Panc1 (cell line): ENCODE results near the gene CSTPP1. TPM values are rescaled to one million over a fixed set of nuclear protein-coding genes. Genes with fewer than 3 reads are reported as not detected.

ENCODE experiments used
- ATAC-seq: fragments of 200-7000 bp; cut with Tn5 transposase; 2 replicates; pipeline ENCODE4 v1.9.1; 2020; ENCODE audit warnings: mild to moderate bottlenecking, moderate library complexity
- BruUV-seq: library from RNA; stranded (reverse); fragments of 400-500 nt; replicated peaks from 2 replicates; lab custom pipeline; 2021; lab: Mats Ljungman, UMichigan
- CTCF ChIA-PET: fragments of 300-600 bp; sonication (Branson Sonifier 250); formaldehyde crosslinking; loops from one replicate; lab custom pipeline; 2022; ENCODE audit warnings: antibody characterized with exemption; lab: Charles Lee
- POLR2A ChIA-PET: fragments of 300-600 bp; sonication (Branson Sonifier 250); formaldehyde crosslinking; loops from one replicate; lab custom pipeline; 2022; ENCODE audit warnings: antibody characterized with exemption; lab: Charles Lee
- DNase-seq: peaks from one replicate; pipeline ENCODE4 v3.0.0-alpha.2; 2010; ENCODE audit warnings: low read depth, low spot score
- H3K27ac ChIP-seq: 2 replicates; pipeline ENCODE4 v1.5.1; 2011; ENCODE audit warnings: mild to moderate bottlenecking, low read length, inconsistent platforms
- H3K27me3 ChIP-seq: fragments of 200-500 bp; sonication (Bioruptor generic); 2 replicates; pipeline ENCODE4 v1.6.0; 2014; ENCODE audit warnings: low read length, inconsistent platforms; ENCODE audit not compliant: control insufficient read depth, insufficient read depth
- H3K36me3 ChIP-seq: fragments of 200-500 bp; sonication (Bioruptor generic); 2 replicates; pipeline ENCODE4 v1.5.1; 2014; ENCODE audit warnings: inconsistent platforms, mild to moderate bottlenecking, low read length, moderate library complexity; ENCODE audit not compliant: control insufficient read depth, insufficient read depth
- H3K4me1 ChIP-seq: 2 replicates; pipeline ENCODE4 v1.5.1; 2011; ENCODE audit warnings: inconsistent platforms, mild to moderate bottlenecking, low read length, moderate library complexity; ENCODE audit not compliant: control insufficient read depth, insufficient read depth
- H3K4me3 ChIP-seq, 2 experiments: 2 replicates each; pipeline ENCODE4 v1.5.1; 2011 to 2012; ENCODE audit warnings: low read depth in 2 of 2, low read length in 2 of 2, mild to moderate bottlenecking in 2 of 2, inconsistent platforms in 1 of 2, moderate library complexity in 1 of 2
- H3K9me3 ChIP-seq: fragments of 200-500 bp; sonication (Bioruptor generic); 2 replicates; pipeline ENCODE4 v1.5.1; 2014; ENCODE audit warnings: low read depth, mild to moderate bottlenecking, inconsistent platforms, low read length, moderate library complexity; ENCODE audit not compliant: control insufficient read depth, insufficient read depth
- POLR2AphosphoS5 ChIP-seq: IDR thresholded peaks from 2 replicates; pipeline ENCODE4 v1.6.1; 2012; ENCODE audit warnings: mild to moderate bottlenecking, low read depth, low read length, moderate library complexity
- SIN3A ChIP-seq: IDR thresholded peaks from 2 replicates; pipeline ENCODE4 v1.6.1; 2012; ENCODE audit warnings: low read depth, mild to moderate bottlenecking, low read length, moderate library complexity, borderline replicate concordance; ENCODE audit not compliant: insufficient read depth
- TCF7L2 ChIP-seq: IDR thresholded peaks from 2 replicates; pipeline ENCODE4 v1.6.1; 2011; ENCODE audit warnings: mild to moderate bottlenecking, low read depth, low read length, inconsistent platforms
- in situ Hi-C: cut with HindIII; loops from 2 replicates; pipeline ENCODE4 v1.10.0; 2016; ENCODE audit warnings: low sequenced_read_pairs, low pct_unique_long_range_greater_than_20kb
- intact Hi-C: fragments of 100-400 bp; cut with micrococcal nuclease; formaldehyde crosslinking; loops from one replicate; pipeline ENCODE4 v1.10.0; 2022; ENCODE audit not compliant: unreplicated experiment
- total RNA-seq: library from RNA; stranded (reverse); gene quantifications from one replicate; pipeline ENCODE4 v1.2.1, GENCODE V29; 2021; ENCODE audit not compliant: unreplicated experiment
- TF ChIP-seq, protein P1 (sequence below), 2 experiments: IDR thresholded peaks; 2 replicates each; pipeline ENCODE4 v1.6.1; 2011 to 2012; ENCODE audit warnings: low read depth in 2 of 2, control low read depth in 1 of 2, low read length in 1 of 2, mild to moderate bottlenecking in 1 of 2, moderate library complexity in 1 of 2; ENCODE audit not compliant: insufficient read depth in 1 of 2
- TF ChIP-seq, protein P2 (sequence below): fragments of 450-650 bp; IDR thresholded peaks from 2 replicates; pipeline ENCODE4 v1.5.1; 2017; ENCODE audit warnings: mild to moderate bottlenecking

CSTPP1 gene
- total RNA-seq, 1 experiment from 2014 or later = 29.0 TPM

DNA sequence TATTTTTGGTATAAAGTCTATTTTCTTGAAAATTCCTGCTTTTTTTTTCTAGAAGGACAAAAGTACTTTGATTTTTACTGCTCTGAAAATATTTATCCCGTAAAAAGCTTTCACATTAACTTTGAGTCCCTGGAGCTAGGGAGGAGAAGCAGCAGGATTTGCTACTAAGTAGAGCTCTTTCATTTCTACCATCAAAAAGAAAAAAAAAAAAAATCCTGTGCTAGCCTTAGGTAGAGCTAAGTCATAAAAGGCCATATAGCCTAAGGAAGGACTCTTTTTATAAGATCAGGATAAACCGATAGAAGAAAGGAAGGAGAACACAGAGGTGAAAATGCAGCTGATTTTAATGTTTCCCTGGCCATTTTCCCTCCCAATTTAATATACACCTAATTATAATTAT, 48.0 kb downstream of the CSTPP1 start:
- no peaks in the 10 kb centered on the region for H3K9me3 ChIP-seq
- H3K27me3 ChIP-seq = no peaks in the 10 kb centered on the region
- intact Hi-C loops = no loop called here
- DNase-seq (no peak), ATAC-seq (no peak)
- in situ Hi-C loops = no loop called here
- ChIA-PET CTCF (interaction anchor here (0.7 kb wide), 1 partner anchor 47 kb away, joined by 6 read pairs; no protein-coding TSS in a partner anchor), POLR2A (interaction anchor here (0.6 kb wide), 2 partner anchors 25 to 456 kb away, joined by 5 to 12 read pairs; no protein-coding TSS in a partner anchor)
- no peak overlapping the region for H3K4me3 ChIP-seq
- H3K36me3 ChIP-seq = no peaks in the 10 kb centered on the region
- no peak overlapping the region for H3K27ac ChIP-seq
- no TSS peak for BruUV-seq
- peaks cover 7% of the 10 kb centered on the region; the same call in 1 of the 2 replicates for H3K4me1 ChIP-seq
- TF ChIP-seq, protein P1, sequence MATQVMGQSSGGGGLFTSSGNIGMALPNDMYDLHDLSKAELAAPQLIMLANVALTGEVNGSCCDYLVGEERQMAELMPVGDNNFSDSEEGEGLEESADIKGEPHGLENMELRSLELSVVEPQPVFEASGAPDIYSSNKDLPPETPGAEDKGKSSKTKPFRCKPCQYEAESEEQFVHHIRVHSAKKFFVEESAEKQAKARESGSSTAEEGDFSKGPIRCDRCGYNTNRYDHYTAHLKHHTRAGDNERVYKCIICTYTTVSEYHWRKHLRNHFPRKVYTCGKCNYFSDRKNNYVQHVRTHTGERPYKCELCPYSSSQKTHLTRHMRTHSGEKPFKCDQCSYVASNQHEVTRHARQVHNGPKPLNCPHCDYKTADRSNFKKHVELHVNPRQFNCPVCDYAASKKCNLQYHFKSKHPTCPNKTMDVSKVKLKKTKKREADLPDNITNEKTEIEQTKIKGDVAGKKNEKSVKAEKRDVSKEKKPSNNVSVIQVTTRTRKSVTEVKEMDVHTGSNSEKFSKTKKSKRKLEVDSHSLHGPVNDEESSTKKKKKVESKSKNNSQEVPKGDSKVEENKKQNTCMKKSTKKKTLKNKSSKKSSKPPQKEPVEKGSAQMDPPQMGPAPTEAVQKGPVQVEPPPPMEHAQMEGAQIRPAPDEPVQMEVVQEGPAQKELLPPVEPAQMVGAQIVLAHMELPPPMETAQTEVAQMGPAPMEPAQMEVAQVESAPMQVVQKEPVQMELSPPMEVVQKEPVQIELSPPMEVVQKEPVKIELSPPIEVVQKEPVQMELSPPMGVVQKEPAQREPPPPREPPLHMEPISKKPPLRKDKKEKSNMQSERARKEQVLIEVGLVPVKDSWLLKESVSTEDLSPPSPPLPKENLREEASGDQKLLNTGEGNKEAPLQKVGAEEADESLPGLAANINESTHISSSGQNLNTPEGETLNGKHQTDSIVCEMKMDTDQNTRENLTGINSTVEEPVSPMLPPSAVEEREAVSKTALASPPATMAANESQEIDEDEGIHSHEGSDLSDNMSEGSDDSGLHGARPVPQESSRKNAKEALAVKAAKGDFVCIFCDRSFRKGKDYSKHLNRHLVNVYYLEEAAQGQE (IDR thresholded peaks at IDR 0.05; ENCODE audit: insufficient read depth in 1 of 2, low read depth in 2 of 2, low read length in 1 of 2) = no peak
- TF ChIP-seq, protein P2, sequence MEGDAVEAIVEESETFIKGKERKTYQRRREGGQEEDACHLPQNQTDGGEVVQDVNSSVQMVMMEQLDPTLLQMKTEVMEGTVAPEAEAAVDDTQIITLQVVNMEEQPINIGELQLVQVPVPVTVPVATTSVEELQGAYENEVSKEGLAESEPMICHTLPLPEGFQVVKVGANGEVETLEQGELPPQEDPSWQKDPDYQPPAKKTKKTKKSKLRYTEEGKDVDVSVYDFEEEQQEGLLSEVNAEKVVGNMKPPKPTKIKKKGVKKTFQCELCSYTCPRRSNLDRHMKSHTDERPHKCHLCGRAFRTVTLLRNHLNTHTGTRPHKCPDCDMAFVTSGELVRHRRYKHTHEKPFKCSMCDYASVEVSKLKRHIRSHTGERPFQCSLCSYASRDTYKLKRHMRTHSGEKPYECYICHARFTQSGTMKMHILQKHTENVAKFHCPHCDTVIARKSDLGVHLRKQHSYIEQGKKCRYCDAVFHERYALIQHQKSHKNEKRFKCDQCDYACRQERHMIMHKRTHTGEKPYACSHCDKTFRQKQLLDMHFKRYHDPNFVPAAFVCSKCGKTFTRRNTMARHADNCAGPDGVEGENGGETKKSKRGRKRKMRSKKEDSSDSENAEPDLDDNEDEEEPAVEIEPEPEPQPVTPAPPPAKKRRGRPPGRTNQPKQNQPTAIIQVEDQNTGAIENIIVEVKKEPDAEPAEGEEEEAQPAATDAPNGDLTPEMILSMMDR = no peak
- no peak for TF ChIP-seq SIN3A
- no peak; the same call in 1 of the 2 replicates for TF ChIP-seq TCF7L2
- TF ChIP-seq POLR2AphosphoS5 = no peak

GRCh38 chr11:46984987-46985386, 48.4 kb downstream of the CSTPP1 start:
- TF ChIP-seq, protein P2 = no peak
- TF ChIP-seq POLR2AphosphoS5 (no peak), SIN3A (no peak), TCF7L2 (no peak)
- TF ChIP-seq, protein P1 (IDR thresholded peaks at IDR 0.05; ENCODE audit: insufficient read depth in 1 of 2, low read depth in 2 of 2, low read length in 1 of 2) = no peak
- ATAC-seq (no peak), DNase-seq (no peak)
- no peaks in the 10 kb centered on the region for H3K27me3 ChIP-seq
- H3K4me1 ChIP-seq = peaks cover 7% of the 10 kb centered on the region; the same call in 1 of the 2 replicates
- no peak overlapping the region for H3K4me3 ChIP-seq
- no TSS peak for BruUV-seq
- CTCF ChIA-PET = interaction anchor here (0.7 kb wide), 1 partner anchor 221 kb away, joined by 4 read pairs; no protein-coding TSS in a partner anchor
- intact Hi-C loops (no loop called here), in situ Hi-C loops (no loop called here)
- no peaks in the 10 kb centered on the region for H3K9me3 ChIP-seq
- no peak overlapping the region for H3K27ac ChIP-seq
- POLR2A ChIA-PET = interaction anchor here (0.6 kb wide), 2 partner anchors 25 to 455 kb away, joined by 5 to 12 read pairs; no protein-coding TSS in a partner anchor
- H3K36me3 ChIP-seq = no peaks in the 10 kb centered on the region
